H9 (cell line): Measurements from ENCODE around the gene RIIAD1. TPM values are rescaled to one million over a fixed set of nuclear protein-coding genes. Genes with fewer than 3 reads are reported as not detected.

Experiments
- DNase-seq: peaks from one replicate; pipeline ENCODE4 v3.0.0-alpha.2; 2017
- H2AFZ ChIP-seq: one replicate; pipeline ENCODE4 v1.6.1; 2013; ENCODE audit warnings: mild to moderate bottlenecking, low read length, control low read depth, moderate library complexity
- H2AK5ac ChIP-seq: 2 replicates; pipeline ENCODE4 v1.6.1; 2013; ENCODE audit warnings: low read length, control low read depth, mixed read lengths; ENCODE audit not compliant: insufficient read length
- H2BK120ac ChIP-seq: one replicate; pipeline ENCODE4 v1.6.1; 2013; ENCODE audit warnings: low read depth, mild to moderate bottlenecking, low read length, control low read depth, inconsistent platforms; ENCODE audit not compliant: poor library complexity, severe bottlenecking
- H2BK12ac ChIP-seq: 2 replicates; pipeline ENCODE4 v1.6.1; 2013; ENCODE audit warnings: low read length, control low read depth, mixed read lengths, low read depth; ENCODE audit not compliant: insufficient read length
- H2BK15ac ChIP-seq: 2 replicates; pipeline ENCODE4 v1.6.1; 2013; ENCODE audit warnings: low read depth, low read length, control low read depth
- H2BK20ac ChIP-seq: one replicate; pipeline ENCODE4 v1.6.1; 2013; ENCODE audit warnings: low read depth, mild to moderate bottlenecking, low read length, control low read depth, inconsistent platforms; ENCODE audit not compliant: poor library complexity, severe bottlenecking
- H2BK5ac ChIP-seq: 2 replicates; pipeline ENCODE4 v1.6.1; 2013; ENCODE audit warnings: low read length, control low read depth, mixed read lengths; ENCODE audit not compliant: insufficient read length
- H3K14ac ChIP-seq: 2 replicates; pipeline ENCODE4 v1.6.1; 2013; ENCODE audit warnings: low read length, control low read depth; ENCODE audit not compliant: insufficient read depth
- H3K18ac ChIP-seq: 2 replicates; pipeline ENCODE4 v1.6.1; 2013; ENCODE audit warnings: low read depth, mild to moderate bottlenecking, mixed read lengths, low read length, control low read depth; ENCODE audit not compliant: insufficient read length
- H3K23ac ChIP-seq: 2 replicates; pipeline ENCODE4 v1.6.1; 2013; ENCODE audit warnings: low read length, control low read depth, mixed read lengths, low read depth; ENCODE audit not compliant: insufficient read length
- H3K23me2 ChIP-seq: 2 replicates; pipeline ENCODE4 v1.6.1; 2013; ENCODE audit warnings: low read depth, mild to moderate bottlenecking, mixed read lengths, low read length, control low read depth; ENCODE audit not compliant: insufficient read length, poor library complexity, severe bottlenecking
- H3K27ac ChIP-seq: 2 replicates; pipeline ENCODE4 v1.5.1; 2013; ENCODE audit warnings: low read length, control low read depth, mixed read lengths, low read depth; ENCODE audit not compliant: insufficient read length
- H3K27me3 ChIP-seq: 2 replicates; pipeline ENCODE4 v1.6.1; 2013; ENCODE audit warnings: low read length, control low read depth, inconsistent platforms; ENCODE audit not compliant: insufficient read depth
- H3K4ac ChIP-seq: 2 replicates; pipeline ENCODE4 v1.6.1; 2013; ENCODE audit warnings: low read depth, mild to moderate bottlenecking, control low read depth, inconsistent platforms, low read length, moderate library complexity
- H3K4me1 ChIP-seq: 2 replicates; pipeline ENCODE4 v1.6.1; 2013; ENCODE audit warnings: low read length, control low read depth, inconsistent platforms; ENCODE audit not compliant: insufficient read depth
- H3K4me2 ChIP-seq: 2 replicates; pipeline ENCODE4 v1.6.1; 2013; ENCODE audit warnings: low read length, control low read depth, mixed read lengths; ENCODE audit not compliant: insufficient read length, insufficient read depth
- H3K56ac ChIP-seq: 2 replicates; pipeline ENCODE4 v1.6.1; 2013; ENCODE audit warnings: low read depth, mild to moderate bottlenecking, mixed read lengths, low read length, control low read depth; ENCODE audit not compliant: insufficient read length
- H3K79me1 ChIP-seq: 2 replicates; pipeline ENCODE4 v1.6.1; 2013; ENCODE audit warnings: low read depth, mild to moderate bottlenecking, moderate library complexity, low read length, control low read depth, inconsistent platforms; ENCODE audit not compliant: insufficient read depth, poor library complexity, severe bottlenecking
- H3K79me2 ChIP-seq: 2 replicates; pipeline ENCODE4 v1.6.1; 2013; ENCODE audit warnings: low read length, control low read depth, inconsistent platforms; ENCODE audit not compliant: insufficient read depth
- H3K9ac ChIP-seq: 2 replicates; pipeline ENCODE4 v1.6.1; 2013; ENCODE audit warnings: low read length, control low read depth, mixed read lengths; ENCODE audit not compliant: insufficient read length; ENCODE audit errors: extremely low read depth
- H3K9me3 ChIP-seq: one replicate; pipeline ENCODE4 v1.6.1; 2013; ENCODE audit warnings: low read depth, low read length, inconsistent platforms; ENCODE audit not compliant: control insufficient read depth
- H3T11ph ChIP-seq: one replicate; pipeline ENCODE4 v1.6.1; 2013; ENCODE audit warnings: mild to moderate bottlenecking, low read length, control low read depth, inconsistent platforms
- H4K20me1 ChIP-seq: one replicate; pipeline ENCODE4 v1.6.1; 2013; ENCODE audit not compliant: control insufficient read depth, insufficient read length, insufficient read depth
- H4K5ac ChIP-seq: 2 replicates; pipeline ENCODE4 v1.6.1; 2013; ENCODE audit warnings: low read depth, mild to moderate bottlenecking, mixed read lengths, low read length, control low read depth; ENCODE audit not compliant: insufficient read length
- H4K8ac ChIP-seq: replicated peaks from 2 replicates; pipeline ENCODE4 v1.6.1; 2013; ENCODE audit warnings: low read length, control low read depth, mixed read lengths, low read depth; ENCODE audit not compliant: insufficient read length
- H4K91ac ChIP-seq: 2 replicates; pipeline ENCODE4 v1.6.1; 2013; ENCODE audit warnings: low read depth, mild to moderate bottlenecking, moderate library complexity, mixed read lengths, low read length, control low read depth; ENCODE audit not compliant: insufficient read length
- H3K27ac Mint-ChIP-seq, 3 experiments: 2 replicates in 2 of 3; 3 replicates in 1 of 3; pipeline ENCODE4 v1.8.0; 2020 to 2021; ENCODE audit warnings: mixed read lengths in 3 of 3, mild to moderate bottlenecking in 1 of 3, moderate library complexity in 1 of 3
- H3K27me3 Mint-ChIP-seq: 2 replicates; pipeline ENCODE4 v1.8.0; 2021; ENCODE audit warnings: low read depth, mild to moderate bottlenecking, moderate library complexity, mixed read lengths
- H3K36me3 Mint-ChIP-seq, 3 experiments: 2 replicates in 2 of 3; 3 replicates in 1 of 3; pipeline ENCODE4 v1.8.0; 2020 to 2021; ENCODE audit warnings: low read depth in 3 of 3, mixed read lengths in 3 of 3; ENCODE audit not compliant: insufficient read depth in 1 of 3
- H3K4me1 Mint-ChIP-seq, 2 experiments: 2 replicates each; pipeline ENCODE4 v1.8.0; 2020; ENCODE audit warnings: mixed read lengths in 2 of 2
- H3K4me3 Mint-ChIP-seq, 2 experiments: 2 replicates in 1 of 2; 3 replicates in 1 of 2; pipeline ENCODE4 v1.8.0; 2020 to 2021; ENCODE audit warnings: mild to moderate bottlenecking in 2 of 2, mixed read lengths in 2 of 2, moderate library complexity in 1 of 2
- H3K9me3 Mint-ChIP-seq, 2 experiments: 2 replicates in 1 of 2; 3 replicates in 1 of 2; pipeline ENCODE4 v1.8.0; 2020; ENCODE audit warnings: mild to moderate bottlenecking in 2 of 2, mixed read lengths in 2 of 2, moderate library complexity in 1 of 2
- CTCF ChIP-seq: fragments of 200-600 bp; sonication (generic); conservative IDR thresholded peaks from 3 replicates; pipeline ENCODE4 v1.8.0; 2021; ENCODE audit warnings: antibody characterized with exemption, mild to moderate bottlenecking
- WGBS: extraction: QIAGEN DNeasy Blood & Tissue Kit; methylation state at CpG from one replicate; pipeline ENCODE4 v1.1.7; 2013; ENCODE audit warnings: missing lambda C conversion rate, low lambda C conversion rate, mixed read lengths; ENCODE audit not compliant: insufficient read length; ENCODE audit errors: extremely low coverage; 5-methylcytosine and 5-hydroxymethylcytosine counted together
- total RNA-seq: library from RNA; stranded (reverse); gene quantifications from 2 replicates; pipeline ENCODE4 v1.2.1, GENCODE V29; 2021

Gene RIIAD1
- total RNA-seq, 1 experiment from 2014 or later = 1.4 TPM

GRCh38 chr1:151716771-151717631, 4.3 kb upstream of the RIIAD1 start, which contains the start of gene CELF3:
Gene CELF3 (minus strand): TSS chr1:151716803. CDS start chr1:151716020, 783 bp downstream.
- H3K27ac ChIP-seq = no peak within 1 kb of the TSS

More at GRCh38 chr1:151716771-151717631, 4.3 kb upstream of the RIIAD1 start, which contains the start of gene CELF3:
- no CpG with 5 or more reads among the region's 27 CpGs for WGBS
- Histone ChIP-seq H3K18ac (peak within 1 kb of the TSS; percentile 96), H4K8ac (no peak within 1 kb of the TSS), H3K4me2 (peak within 1 kb of the TSS; percentile 80), H4K20me1 (no peaks in the 10 kb centered on the region), H3K9ac (no peak within 1 kb of the TSS), H2BK5ac (no peak within 1 kb of the TSS), H3K4me1 (0 out of 2 replicates have a peak, but pooled peaks cover 6% of the 10 kb centered on the region), H3K79me2 (no peaks in the 10 kb centered on the region), H3K56ac (no peak within 1 kb of the TSS), H3T11ph (no peak within 1 kb of the TSS), H2BK20ac (no peak within 1 kb of the TSS), H3K27me3 (peaks cover 17% of the 10 kb centered on the region; the same call in 1 of the 2 replicates), H2BK15ac (no peak within 1 kb of the TSS), H4K91ac (no peak within 1 kb of the TSS), H4K5ac (no peak within 1 kb of the TSS), H3K23ac (no peak within 1 kb of the TSS), H3K4ac (no peak within 1 kb of the TSS), H2BK12ac (no peak within 1 kb of the TSS), H3K79me1 (no peaks in the 10 kb centered on the region), H2AFZ (no peak within 1 kb of the TSS), H2BK120ac (no peak within 1 kb of the TSS), H2AK5ac (no peak within 1 kb of the TSS), H3K9me3 (no peaks in the 10 kb centered on the region), H3K14ac (no peak within 1 kb of the TSS; the same call in 1 of the 2 replicates), H3K23me2 (peaks cover 21% of the 10 kb centered on the region)
- H3K27ac Mint-ChIP-seq = peak within 1 kb of the TSS; percentile 97 to 100 (median 97)
- no peaks in the 10 kb centered on the region for H3K9me3 Mint-ChIP-seq
- no peaks in the 10 kb centered on the region for H3K36me3 Mint-ChIP-seq
- peak; percentile 76 for DNase-seq
- peaks cover 53 to 56% of the 10 kb centered on the region in 2 experiments for H3K4me1 Mint-ChIP-seq
- no peak for TF ChIP-seq CTCF
- H3K27me3 Mint-ChIP-seq = peaks cover 56% of the 10 kb centered on the region
- peak within 1 kb of the TSS; percentile 62 to 82 for H3K4me3 Mint-ChIP-seq
